ENCODE data around the gene TCERG1L.

Gene TCERG1L

DNA sequence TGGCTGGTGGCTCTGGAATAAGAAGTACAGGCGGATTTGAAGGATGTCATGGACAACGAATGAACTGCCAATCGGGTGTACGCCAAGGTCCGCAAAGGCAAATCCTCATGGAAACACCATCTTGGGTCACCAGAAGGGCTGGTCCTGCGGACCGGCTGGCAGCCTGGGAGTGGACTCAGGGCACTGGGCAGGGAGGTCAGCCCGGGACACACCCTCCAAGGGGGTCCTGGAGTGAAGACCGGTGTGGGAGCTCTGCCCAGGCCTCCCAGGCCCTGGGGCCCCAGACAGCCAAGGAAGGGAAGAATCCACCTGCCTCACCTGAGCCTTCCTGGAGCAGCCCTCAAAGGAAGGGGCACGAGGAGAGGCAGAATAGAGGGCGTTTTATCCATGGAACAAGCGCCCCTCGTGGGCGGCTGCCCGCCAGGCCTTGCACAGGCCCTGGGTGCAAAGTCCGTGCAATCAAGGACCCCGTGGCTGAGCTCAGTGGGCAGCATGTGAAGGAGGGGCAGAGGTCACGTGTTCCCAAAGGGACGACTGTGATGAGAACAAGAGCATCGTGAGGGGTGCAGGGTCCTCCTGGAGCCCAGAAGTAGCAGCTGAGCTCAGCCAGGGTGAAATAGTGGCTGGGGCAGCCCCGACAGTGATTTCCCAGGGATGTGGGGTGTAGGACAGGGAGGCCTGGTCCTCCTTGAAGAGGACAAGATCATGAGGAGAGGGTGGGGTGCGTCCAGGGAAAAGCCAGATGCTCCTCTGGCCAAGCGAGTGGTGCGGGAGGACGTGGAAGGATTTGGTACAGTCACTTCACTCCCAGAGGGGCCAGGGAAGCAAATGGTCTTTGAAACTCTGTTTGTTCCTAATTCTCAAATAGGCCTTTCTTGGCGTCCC lies 105.2 kb downstream of the TCERG1L start:
- DNase-seq, result no peak

GRCh38 chr10:131205556-131205955 lies 106.0 kb downstream of the TCERG1L start:
- DNase-seq, result no peak

DNA sequence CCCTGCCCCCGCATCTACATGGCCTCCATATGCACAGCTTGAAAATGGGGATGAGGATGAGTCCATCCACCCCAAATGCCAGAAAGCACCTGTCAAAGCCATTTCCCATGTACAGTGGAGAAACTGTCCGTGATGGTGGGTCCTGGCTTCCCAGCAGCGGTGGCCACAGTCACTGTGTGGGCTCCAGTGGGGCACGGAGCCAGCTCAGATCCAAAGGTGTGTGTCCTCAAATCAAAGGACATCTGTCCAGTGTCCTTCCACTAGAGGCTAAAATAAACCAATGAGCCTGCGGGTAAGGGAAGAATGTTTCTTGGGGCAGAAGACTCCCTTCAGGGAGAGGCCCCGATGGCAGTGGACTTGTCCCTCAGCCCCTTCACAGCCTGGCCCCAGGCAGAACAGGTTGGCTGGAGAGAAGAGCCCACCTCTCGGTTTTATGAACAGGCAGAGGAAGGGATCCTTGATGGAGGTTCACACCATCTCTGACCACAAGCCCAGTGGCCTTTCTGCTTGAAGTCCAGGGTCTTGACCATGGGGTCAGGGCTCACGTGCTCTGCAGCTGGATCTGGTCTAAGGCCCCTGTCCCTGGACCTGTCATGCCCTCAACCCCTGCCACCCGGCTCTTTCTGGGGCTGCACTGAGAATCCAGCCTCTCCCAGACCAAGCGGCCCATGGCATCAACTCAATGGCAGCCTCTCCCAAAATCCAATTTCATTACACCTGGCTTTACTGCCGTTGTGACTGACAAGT lies 106.9 kb downstream of the TCERG1L start:
- no peak for DNase-seq

DNA sequence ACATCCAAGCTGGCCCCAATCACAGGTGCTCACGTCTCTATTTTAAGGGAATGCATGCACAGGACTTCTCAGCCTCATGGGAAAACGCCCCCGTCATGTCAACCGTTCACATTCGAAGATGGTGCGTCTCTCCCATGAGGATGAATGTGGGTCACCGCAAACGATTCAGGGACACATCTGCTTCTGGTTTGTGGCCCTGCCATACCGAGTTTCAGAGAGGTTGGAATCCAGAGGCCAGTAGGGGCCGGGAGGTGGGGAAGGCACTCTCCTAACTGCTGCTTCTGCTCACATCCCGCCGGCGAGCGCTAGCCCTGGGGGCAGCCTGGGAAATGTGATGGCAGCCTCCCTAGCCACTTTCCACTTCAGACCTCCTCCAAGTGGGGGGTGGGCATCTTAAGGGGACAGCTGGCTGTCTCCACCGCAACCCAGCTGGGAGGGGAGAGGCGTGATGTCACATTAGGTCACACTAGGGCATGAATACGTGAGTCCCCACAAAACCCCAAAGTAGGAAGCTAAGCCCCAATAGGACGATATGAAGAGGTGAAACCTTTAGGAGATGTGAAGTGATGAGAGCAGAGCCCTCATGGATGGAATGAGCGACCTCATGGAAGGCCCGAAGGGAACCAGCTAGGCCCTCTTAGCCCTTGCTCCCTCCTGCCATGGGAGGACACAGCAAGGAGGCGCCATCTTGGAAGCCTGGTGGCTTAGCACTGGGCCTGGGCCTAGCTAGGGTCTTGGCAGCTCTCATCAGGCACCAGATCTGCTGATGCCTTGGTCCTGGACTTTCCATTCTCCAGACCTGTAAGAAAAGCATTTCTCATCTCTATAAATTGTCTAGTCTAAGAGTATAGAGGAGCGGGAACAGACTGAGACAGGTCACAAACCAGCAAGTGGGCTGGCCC lies 107.8 kb downstream of the TCERG1L start:
- DNase-seq, result no peak

DNA sequence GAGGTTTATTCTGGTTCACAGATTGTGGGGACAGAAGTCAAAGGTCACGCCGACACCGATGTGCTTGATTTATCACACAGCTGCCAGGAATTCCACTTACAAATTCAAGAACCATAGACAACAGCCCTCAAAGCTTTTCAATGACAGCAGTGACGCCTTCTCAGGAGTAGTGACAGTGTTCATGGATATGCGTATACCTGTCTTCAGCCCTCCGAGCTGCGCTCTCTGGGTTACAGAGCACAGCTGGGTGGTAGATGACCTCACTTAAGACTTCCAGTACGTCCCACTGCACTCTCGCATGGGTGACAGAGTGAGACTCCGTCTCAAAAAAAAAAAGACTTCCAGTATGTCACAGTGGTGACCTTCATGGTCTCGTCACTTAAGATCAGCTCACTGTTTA lies 108.5 kb downstream of the TCERG1L start:
- DNase-seq, result no peak

DNA sequence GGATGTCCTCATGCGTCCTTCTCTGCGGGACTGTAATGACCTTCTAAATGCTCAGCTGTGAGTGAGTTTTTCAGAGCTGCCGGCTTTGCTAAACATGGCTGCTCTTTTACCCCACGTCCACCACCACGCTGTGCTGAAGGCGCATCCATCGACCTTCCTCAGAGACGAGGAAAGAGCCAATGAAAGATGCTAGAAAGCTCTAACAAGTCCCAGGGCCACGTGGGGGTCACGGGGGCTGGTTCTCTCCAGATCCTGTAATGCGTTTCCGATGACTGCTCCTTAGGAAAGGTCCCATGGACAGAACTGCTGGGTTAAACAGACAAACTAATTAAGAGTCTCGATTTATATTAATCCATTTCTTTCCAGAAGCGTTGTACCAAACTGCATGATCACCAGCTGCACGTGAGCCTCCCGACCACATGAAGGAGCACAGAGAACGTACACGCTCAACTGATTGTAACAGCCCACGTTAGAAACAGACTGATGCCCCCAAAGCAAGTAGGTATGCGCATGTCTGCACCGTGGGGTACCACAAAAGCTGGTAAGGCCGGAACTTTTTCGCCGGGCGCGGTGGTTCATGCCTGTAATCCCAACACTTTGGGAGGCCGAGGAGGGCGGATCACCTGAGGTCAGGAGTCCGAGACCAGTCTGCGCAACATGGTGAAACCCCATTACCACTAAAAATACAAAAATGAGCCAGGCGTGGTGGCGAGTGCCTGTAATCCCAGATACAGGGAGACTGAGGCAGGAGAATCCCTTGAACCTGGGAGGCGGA lies 109.6 kb downstream of the TCERG1L start:
- DNase-seq, result no peak

DNA sequence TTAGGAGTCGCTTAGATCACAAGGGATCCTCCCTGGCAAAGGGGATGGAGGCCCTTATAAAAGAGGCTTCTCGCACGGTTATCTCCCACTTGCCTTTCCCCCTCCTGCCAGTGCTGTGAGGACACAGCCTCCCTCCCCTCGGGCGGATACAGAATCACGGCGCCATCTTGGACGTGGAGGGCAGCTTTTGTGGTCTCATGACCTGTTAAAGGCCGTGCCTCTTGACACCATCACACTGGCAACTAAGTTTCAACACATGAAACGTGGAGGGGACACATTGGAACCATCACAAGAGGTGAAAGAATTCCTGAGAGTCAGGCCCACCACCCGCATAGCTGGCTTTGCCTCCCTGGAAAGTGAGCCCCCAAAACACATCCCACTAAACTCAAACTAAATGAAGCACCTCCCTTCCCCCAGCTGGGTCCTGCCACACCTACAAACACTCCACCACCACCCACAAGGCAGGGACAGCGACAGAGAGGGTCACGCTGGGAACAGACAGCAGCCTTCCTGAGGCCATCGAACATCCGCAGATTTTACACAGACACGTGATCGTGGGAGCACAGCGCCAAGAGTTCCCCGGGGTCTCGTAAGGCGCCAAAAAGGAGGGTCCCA lies 110.6 kb downstream of the TCERG1L start:
- no peak for DNase-seq

GRCh38 chr10:131199646-131200045 lies 111.9 kb downstream of the TCERG1L start:
- no peak for DNase-seq

GRCh38 chr10:131198843-131199242 lies 112.7 kb downstream of the TCERG1L start:
- no peak for DNase-seq

- DNase-seq, result no peak
These were observed 113.1 kb downstream of the TCERG1L start for GRCh38 chr10:131198401-131198800.

GRCh38 chr10:131196176-131196885 lies 115.2 kb downstream of the TCERG1L start:
- DNase-seq, result no peak

DNA sequence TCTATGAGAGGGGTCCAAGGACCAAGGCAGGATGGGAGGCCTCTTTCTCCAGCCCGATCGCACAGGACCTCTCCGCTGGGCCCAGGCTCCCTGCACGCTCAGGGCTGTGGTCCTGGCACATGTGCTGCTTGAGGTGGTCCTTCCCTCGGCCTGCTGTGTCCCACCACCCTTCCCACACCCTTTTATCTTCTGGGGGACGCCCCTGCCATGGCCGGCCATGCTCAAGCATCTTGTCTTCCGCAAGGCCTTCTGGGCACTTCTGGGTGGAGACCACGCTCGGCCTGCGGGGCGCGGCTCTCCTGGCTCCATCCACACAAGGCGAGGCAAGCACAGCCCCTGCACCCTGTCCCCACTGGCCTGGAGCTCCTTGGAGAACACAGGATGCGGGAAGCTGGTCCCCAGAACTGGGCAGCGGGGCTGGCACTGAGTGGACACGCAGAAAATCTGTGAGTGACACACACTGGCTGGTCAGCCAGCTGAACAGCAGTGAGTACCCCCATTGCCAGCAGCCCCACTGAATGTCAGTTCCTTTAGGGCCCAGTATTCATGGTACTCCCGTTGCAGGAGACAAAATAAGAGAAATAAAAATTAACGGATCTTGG lies 115.9 kb downstream of the TCERG1L start:
- DNase-seq, result no peak

DNA sequence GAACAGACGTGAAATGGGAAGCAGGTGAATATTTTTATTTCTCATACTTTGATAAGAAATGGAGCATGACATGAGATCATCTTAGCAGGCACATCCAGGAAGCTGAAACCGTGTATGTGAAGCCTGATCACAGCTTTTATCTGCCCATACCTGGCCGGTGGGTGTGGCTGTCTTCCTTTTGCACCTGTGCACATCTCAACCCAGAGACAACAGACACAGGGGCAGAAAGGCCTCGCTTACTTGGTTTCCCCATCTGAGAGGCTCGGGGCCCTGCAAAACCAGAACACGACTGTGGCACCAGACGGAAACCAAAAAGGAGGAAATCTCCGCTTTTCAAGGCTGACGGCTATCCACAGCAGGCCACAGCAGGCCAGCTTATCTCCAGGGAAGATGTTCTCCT lies 116.4 kb downstream of the TCERG1L start:
- no peak for DNase-seq

- no peak for DNase-seq
These were observed 117.6 kb downstream of the TCERG1L start for GRCh38 chr10:131193923-131194322.

DNA sequence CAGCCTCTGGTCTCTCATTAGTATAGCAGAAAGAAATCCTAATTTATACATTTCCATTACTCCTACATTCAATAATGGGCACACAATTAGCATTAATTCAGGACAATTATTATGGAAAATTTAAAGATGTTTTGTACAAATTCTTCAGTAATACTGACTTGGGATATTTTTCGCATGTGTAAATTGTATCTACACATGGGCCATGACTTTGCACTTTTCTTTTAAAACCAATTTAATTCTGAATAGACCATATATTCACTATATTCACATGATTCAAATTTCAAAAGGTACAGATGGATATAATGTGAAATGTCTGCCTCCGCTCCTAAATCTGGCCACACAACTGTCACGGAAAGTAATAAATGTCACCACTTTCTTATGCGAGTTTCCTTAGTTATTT lies 123.0 kb downstream of the TCERG1L start:
- no peak for DNase-seq

DNA sequence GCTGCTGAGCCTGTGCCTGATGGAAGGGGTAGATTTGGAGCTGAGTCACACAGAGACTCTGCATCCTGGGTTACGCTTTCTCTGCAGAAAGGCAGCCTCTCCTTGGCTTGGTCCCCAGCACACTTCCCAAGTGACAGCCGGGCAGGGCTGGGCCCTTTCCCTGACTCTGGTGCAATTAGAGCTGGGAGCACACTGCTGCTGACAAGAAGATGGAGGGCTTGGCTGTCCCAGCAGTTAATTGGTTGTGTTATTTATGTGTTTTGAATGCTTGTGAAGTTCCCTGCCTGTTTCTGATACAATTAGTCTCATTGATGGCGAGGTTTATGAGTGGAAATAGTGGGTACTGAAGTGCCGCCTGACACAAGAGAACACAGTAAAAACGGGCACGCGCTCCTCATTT lies 123.6 kb downstream of the TCERG1L start:
- no peak for DNase-seq

GRCh38 chr10:131187274-131187673 lies 124.2 kb downstream of the TCERG1L start:
- DNase-seq, result no peak

- DNase-seq, result no peak
These were observed 124.8 kb downstream of the TCERG1L start for GRCh38 chr10:131186547-131187253.

GRCh38 chr10:131184503-131184902 lies 127.0 kb downstream of the TCERG1L start:
- no peak for DNase-seq

DNA sequence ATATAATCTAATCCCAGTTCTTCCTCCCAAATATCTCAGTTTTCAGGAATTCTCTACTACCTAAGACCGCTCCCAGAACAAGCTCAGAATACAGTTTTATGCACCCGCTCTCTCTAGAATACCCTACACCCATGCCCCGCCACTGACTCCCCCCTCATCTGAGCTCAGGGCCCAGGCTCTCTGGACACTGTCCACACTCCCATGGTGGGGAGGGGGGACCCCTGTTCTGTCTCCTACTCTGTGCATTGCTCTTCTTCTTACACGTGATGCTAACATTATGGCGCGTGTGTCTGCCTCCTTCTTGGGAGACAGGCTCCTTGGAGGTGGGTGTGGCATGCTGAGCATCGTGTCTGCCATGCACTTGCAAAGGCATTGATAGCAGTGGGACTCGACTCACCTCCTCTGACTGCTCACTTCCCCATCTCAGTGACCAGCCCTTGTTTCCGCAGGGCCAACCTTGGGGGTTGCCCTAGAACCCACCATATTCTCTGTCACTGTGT lies 127.9 kb downstream of the TCERG1L start:
- DNase-seq, result no peak
